H9 (cell line): ENCODE measurements around the gene BANP. TPM values are rescaled to one million over a fixed set of nuclear protein-coding genes. Genes with fewer than 3 reads are reported as not detected.

Source experiments
- DNase-seq: peaks from one replicate; pipeline ENCODE4 v3.0.0-alpha.2; 2017
- H2AFZ ChIP-seq: one replicate; pipeline ENCODE4 v1.6.1; 2013; ENCODE audit warnings: mild to moderate bottlenecking, low read length, control low read depth, moderate library complexity
- H2AK5ac ChIP-seq: 2 replicates; pipeline ENCODE4 v1.6.1; 2013; ENCODE audit warnings: low read length, control low read depth, mixed read lengths; ENCODE audit not compliant: insufficient read length
- H2BK120ac ChIP-seq: one replicate; pipeline ENCODE4 v1.6.1; 2013; ENCODE audit warnings: low read depth, mild to moderate bottlenecking, low read length, control low read depth, inconsistent platforms; ENCODE audit not compliant: poor library complexity, severe bottlenecking
- H2BK12ac ChIP-seq: 2 replicates; pipeline ENCODE4 v1.6.1; 2013; ENCODE audit warnings: low read length, control low read depth, mixed read lengths, low read depth; ENCODE audit not compliant: insufficient read length
- H2BK15ac ChIP-seq: 2 replicates; pipeline ENCODE4 v1.6.1; 2013; ENCODE audit warnings: low read depth, low read length, control low read depth
- H2BK20ac ChIP-seq: one replicate; pipeline ENCODE4 v1.6.1; 2013; ENCODE audit warnings: low read depth, mild to moderate bottlenecking, low read length, control low read depth, inconsistent platforms; ENCODE audit not compliant: poor library complexity, severe bottlenecking
- H2BK5ac ChIP-seq: 2 replicates; pipeline ENCODE4 v1.6.1; 2013; ENCODE audit warnings: low read length, control low read depth, mixed read lengths; ENCODE audit not compliant: insufficient read length
- H3K14ac ChIP-seq: 2 replicates; pipeline ENCODE4 v1.6.1; 2013; ENCODE audit warnings: low read length, control low read depth; ENCODE audit not compliant: insufficient read depth
- H3K18ac ChIP-seq: 2 replicates; pipeline ENCODE4 v1.6.1; 2013; ENCODE audit warnings: low read depth, mild to moderate bottlenecking, mixed read lengths, low read length, control low read depth; ENCODE audit not compliant: insufficient read length
- H3K23ac ChIP-seq: 2 replicates; pipeline ENCODE4 v1.6.1; 2013; ENCODE audit warnings: low read length, control low read depth, mixed read lengths, low read depth; ENCODE audit not compliant: insufficient read length
- H3K23me2 ChIP-seq: 2 replicates; pipeline ENCODE4 v1.6.1; 2013; ENCODE audit warnings: low read depth, mild to moderate bottlenecking, mixed read lengths, low read length, control low read depth; ENCODE audit not compliant: insufficient read length, poor library complexity, severe bottlenecking
- H3K27ac ChIP-seq: 2 replicates; pipeline ENCODE4 v1.5.1; 2013; ENCODE audit warnings: low read length, control low read depth, mixed read lengths, low read depth; ENCODE audit not compliant: insufficient read length
- H3K27me3 ChIP-seq: 2 replicates; pipeline ENCODE4 v1.6.1; 2013; ENCODE audit warnings: low read length, control low read depth, inconsistent platforms; ENCODE audit not compliant: insufficient read depth
- H3K4ac ChIP-seq: 2 replicates; pipeline ENCODE4 v1.6.1; 2013; ENCODE audit warnings: low read depth, mild to moderate bottlenecking, control low read depth, inconsistent platforms, low read length, moderate library complexity
- H3K4me1 ChIP-seq: 2 replicates; pipeline ENCODE4 v1.6.1; 2013; ENCODE audit warnings: low read length, control low read depth, inconsistent platforms; ENCODE audit not compliant: insufficient read depth
- H3K4me2 ChIP-seq: 2 replicates; pipeline ENCODE4 v1.6.1; 2013; ENCODE audit warnings: low read length, control low read depth, mixed read lengths; ENCODE audit not compliant: insufficient read length, insufficient read depth
- H3K56ac ChIP-seq: 2 replicates; pipeline ENCODE4 v1.6.1; 2013; ENCODE audit warnings: low read depth, mild to moderate bottlenecking, mixed read lengths, low read length, control low read depth; ENCODE audit not compliant: insufficient read length
- H3K79me1 ChIP-seq: 2 replicates; pipeline ENCODE4 v1.6.1; 2013; ENCODE audit warnings: low read depth, mild to moderate bottlenecking, moderate library complexity, low read length, control low read depth, inconsistent platforms; ENCODE audit not compliant: insufficient read depth, poor library complexity, severe bottlenecking
- H3K79me2 ChIP-seq: 2 replicates; pipeline ENCODE4 v1.6.1; 2013; ENCODE audit warnings: low read length, control low read depth, inconsistent platforms; ENCODE audit not compliant: insufficient read depth
- H3K9ac ChIP-seq: 2 replicates; pipeline ENCODE4 v1.6.1; 2013; ENCODE audit warnings: low read length, control low read depth, mixed read lengths; ENCODE audit not compliant: insufficient read length; ENCODE audit errors: extremely low read depth
- H3K9me3 ChIP-seq: one replicate; pipeline ENCODE4 v1.6.1; 2013; ENCODE audit warnings: low read depth, low read length, inconsistent platforms; ENCODE audit not compliant: control insufficient read depth
- H3T11ph ChIP-seq: one replicate; pipeline ENCODE4 v1.6.1; 2013; ENCODE audit warnings: mild to moderate bottlenecking, low read length, control low read depth, inconsistent platforms
- H4K20me1 ChIP-seq: one replicate; pipeline ENCODE4 v1.6.1; 2013; ENCODE audit not compliant: control insufficient read depth, insufficient read length, insufficient read depth
- H4K5ac ChIP-seq: 2 replicates; pipeline ENCODE4 v1.6.1; 2013; ENCODE audit warnings: low read depth, mild to moderate bottlenecking, mixed read lengths, low read length, control low read depth; ENCODE audit not compliant: insufficient read length
- H4K8ac ChIP-seq: replicated peaks from 2 replicates; pipeline ENCODE4 v1.6.1; 2013; ENCODE audit warnings: low read length, control low read depth, mixed read lengths, low read depth; ENCODE audit not compliant: insufficient read length
- H4K91ac ChIP-seq: 2 replicates; pipeline ENCODE4 v1.6.1; 2013; ENCODE audit warnings: low read depth, mild to moderate bottlenecking, moderate library complexity, mixed read lengths, low read length, control low read depth; ENCODE audit not compliant: insufficient read length
- H3K27ac Mint-ChIP-seq, 3 experiments: 2 replicates in 2 of 3; 3 replicates in 1 of 3; pipeline ENCODE4 v1.8.0; 2020 to 2021; ENCODE audit warnings: mixed read lengths in 3 of 3, mild to moderate bottlenecking in 1 of 3, moderate library complexity in 1 of 3
- H3K27me3 Mint-ChIP-seq: 2 replicates; pipeline ENCODE4 v1.8.0; 2021; ENCODE audit warnings: low read depth, mild to moderate bottlenecking, moderate library complexity, mixed read lengths
- H3K36me3 Mint-ChIP-seq, 3 experiments: 2 replicates in 2 of 3; 3 replicates in 1 of 3; pipeline ENCODE4 v1.8.0; 2020 to 2021; ENCODE audit warnings: low read depth in 3 of 3, mixed read lengths in 3 of 3; ENCODE audit not compliant: insufficient read depth in 1 of 3
- H3K4me1 Mint-ChIP-seq, 2 experiments: 2 replicates each; pipeline ENCODE4 v1.8.0; 2020; ENCODE audit warnings: mixed read lengths in 2 of 2
- H3K4me3 Mint-ChIP-seq, 2 experiments: 2 replicates in 1 of 2; 3 replicates in 1 of 2; pipeline ENCODE4 v1.8.0; 2020 to 2021; ENCODE audit warnings: mild to moderate bottlenecking in 2 of 2, mixed read lengths in 2 of 2, moderate library complexity in 1 of 2
- H3K9me3 Mint-ChIP-seq, 2 experiments: 2 replicates in 1 of 2; 3 replicates in 1 of 2; pipeline ENCODE4 v1.8.0; 2020; ENCODE audit warnings: mild to moderate bottlenecking in 2 of 2, mixed read lengths in 2 of 2, moderate library complexity in 1 of 2
- WGBS: extraction: QIAGEN DNeasy Blood & Tissue Kit; methylation state at CpG from one replicate; pipeline ENCODE4 v1.1.7; 2013; ENCODE audit warnings: missing lambda C conversion rate, low lambda C conversion rate, mixed read lengths; ENCODE audit not compliant: insufficient read length; ENCODE audit errors: extremely low coverage; 5-methylcytosine and 5-hydroxymethylcytosine counted together
- total RNA-seq: library from RNA; stranded (reverse); gene quantifications from 2 replicates; pipeline ENCODE4 v1.2.1, GENCODE V29; 2021
- TF ChIP-seq, protein P1 (sequence below): fragments of 200-600 bp; sonication (generic); conservative IDR thresholded peaks from 3 replicates; pipeline ENCODE4 v1.8.0; 2021; ENCODE audit warnings: antibody characterized with exemption, mild to moderate bottlenecking

BANP gene
- total RNA-seq, 1 experiment from 2014 or later = 24.9 TPM

DNA sequence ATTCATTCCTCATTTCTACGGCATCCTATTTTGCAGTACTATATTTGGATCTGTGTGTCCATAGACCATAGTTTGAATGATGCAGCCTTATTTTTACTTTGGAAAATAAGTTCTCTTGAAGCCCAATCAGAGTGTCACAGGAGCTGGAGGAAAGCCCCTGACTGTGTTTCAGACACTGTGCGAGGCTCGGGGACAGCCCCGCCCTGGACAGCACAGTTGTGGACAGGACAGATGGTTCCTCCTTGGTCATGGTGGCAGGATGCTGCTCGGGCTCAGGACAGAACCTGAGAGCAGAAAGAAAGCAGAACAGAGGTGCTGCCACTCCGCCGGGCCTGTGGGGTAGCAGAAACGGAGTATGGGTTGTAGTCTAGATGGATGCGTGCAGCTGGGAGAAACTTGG is 22.9 kb downstream of the BANP start:
- Histone ChIP-seq H4K8ac (no peak overlapping the region), H3K9ac (no peak overlapping the region), H2BK120ac (no peak overlapping the region), H2AK5ac (no peak overlapping the region), H3K23me2 (no peaks in the 10 kb centered on the region), H4K20me1 (no peaks in the 10 kb centered on the region), H3K56ac (no peak overlapping the region), H3K27ac (no peak overlapping the region), H2AFZ (no peak overlapping the region), H2BK20ac (no peak overlapping the region), H4K91ac (no peak overlapping the region), H3K18ac (no peak overlapping the region), H3K9me3 (no peaks in the 10 kb centered on the region), H2BK12ac (no peak overlapping the region), H3K4me2 (no peak overlapping the region), H3K14ac (no peak overlapping the region; the same call in 1 of the 2 replicates), H3K27me3 (no peaks in the 10 kb centered on the region), H3K23ac (no peak overlapping the region), H3K79me2 (peaks cover 16% of the 10 kb centered on the region; the same call in 1 of the 2 replicates), H2BK15ac (no peak overlapping the region), H4K5ac (no peak overlapping the region), H3K4ac (no peak overlapping the region), H3K4me1 (no peaks in the 10 kb centered on the region), H2BK5ac (no peak overlapping the region), H3T11ph (no peak overlapping the region), H3K79me1 (peaks cover 13% of the 10 kb centered on the region)
- Mint-ChIP-seq H3K27ac (peak overlapping the region in 2 of 3 experiments; percentile 45 to 59; a peak in 3 of 7 replicates), H3K27me3 (no peaks in the 10 kb centered on the region), H3K36me3 (peaks cover 26 to 46% (median 40%) of the 10 kb centered on the region in 3 experiments), H3K4me3 (no peak overlapping the region), H3K9me3 (peaks cover 21 to 24% of the 10 kb centered on the region in 2 experiments), H3K4me1 (peaks cover 0 to under 1% of the 10 kb centered on the region in 2 experiments; a peak in 1 of 4 replicates)
- TF ChIP-seq, protein P1, sequence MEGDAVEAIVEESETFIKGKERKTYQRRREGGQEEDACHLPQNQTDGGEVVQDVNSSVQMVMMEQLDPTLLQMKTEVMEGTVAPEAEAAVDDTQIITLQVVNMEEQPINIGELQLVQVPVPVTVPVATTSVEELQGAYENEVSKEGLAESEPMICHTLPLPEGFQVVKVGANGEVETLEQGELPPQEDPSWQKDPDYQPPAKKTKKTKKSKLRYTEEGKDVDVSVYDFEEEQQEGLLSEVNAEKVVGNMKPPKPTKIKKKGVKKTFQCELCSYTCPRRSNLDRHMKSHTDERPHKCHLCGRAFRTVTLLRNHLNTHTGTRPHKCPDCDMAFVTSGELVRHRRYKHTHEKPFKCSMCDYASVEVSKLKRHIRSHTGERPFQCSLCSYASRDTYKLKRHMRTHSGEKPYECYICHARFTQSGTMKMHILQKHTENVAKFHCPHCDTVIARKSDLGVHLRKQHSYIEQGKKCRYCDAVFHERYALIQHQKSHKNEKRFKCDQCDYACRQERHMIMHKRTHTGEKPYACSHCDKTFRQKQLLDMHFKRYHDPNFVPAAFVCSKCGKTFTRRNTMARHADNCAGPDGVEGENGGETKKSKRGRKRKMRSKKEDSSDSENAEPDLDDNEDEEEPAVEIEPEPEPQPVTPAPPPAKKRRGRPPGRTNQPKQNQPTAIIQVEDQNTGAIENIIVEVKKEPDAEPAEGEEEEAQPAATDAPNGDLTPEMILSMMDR = no peak
- DNase-seq = no peak
- WGBS = no CpG with 5 or more reads among the region's 9 CpGs
